Umbilical cord (tissue), 2 donors: ENCODE measurements around the gene ALK. TPM values are rescaled to one million over a fixed set of nuclear protein-coding genes. Genes with fewer than 3 reads are reported as not detected.

ENCODE experiments used
- DNase-seq: peaks from one replicate; pipeline ENCODE4 v3.0.0-alpha.2; 2015; ENCODE audit warnings: low spot score
- total RNA-seq: library from RNA; depleted of rRNA; stranded (reverse); fragments of >200 nt; gene quantifications from one replicate; pipeline ENCODE4 v1.2.3, GENCODE V29; 2014; ENCODE audit warnings: low replicate concordance; ENCODE audit not compliant: insufficient read depth

Gene ALK
- total RNA-seq, 1 donor from 2014 or later: 1.2 TPM

DNA sequence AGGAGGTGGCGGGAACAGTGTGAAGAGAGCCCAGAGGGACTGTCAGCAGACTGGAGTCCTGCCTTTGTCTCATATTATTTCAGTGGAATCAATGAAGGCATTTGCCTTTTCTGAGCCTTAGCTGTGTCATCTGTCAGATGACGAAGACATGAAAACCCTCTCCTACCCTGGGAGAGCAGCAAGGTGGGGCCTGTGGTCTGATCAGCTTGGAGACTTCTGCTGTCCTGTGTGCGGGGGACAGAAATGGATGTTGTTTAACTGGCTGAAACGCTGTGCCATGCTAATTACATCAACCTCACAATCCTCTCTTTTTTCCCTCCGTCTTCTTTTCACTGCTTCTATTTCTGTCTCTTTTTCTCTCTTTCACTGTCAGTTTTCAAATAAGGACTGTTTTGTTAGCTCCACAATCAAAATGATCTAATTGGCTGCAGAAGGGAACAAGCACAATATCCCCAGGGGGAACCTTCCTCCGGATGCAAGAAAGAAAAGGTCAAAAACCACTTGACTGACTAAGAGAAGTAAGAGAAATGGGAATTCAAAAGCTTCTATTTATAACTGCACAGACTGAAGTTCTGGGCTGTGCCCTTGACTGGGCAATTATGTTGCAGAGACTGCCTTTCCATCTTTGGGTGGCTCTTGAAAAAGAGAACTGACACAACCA is 466.1 kb downstream of the ALK start:
- DNase-seq: no peak

- DNase-seq: no peak
These were observed 469.4 kb downstream of the ALK start for GRCh38 chr2:29452036-29452435.

DNA sequence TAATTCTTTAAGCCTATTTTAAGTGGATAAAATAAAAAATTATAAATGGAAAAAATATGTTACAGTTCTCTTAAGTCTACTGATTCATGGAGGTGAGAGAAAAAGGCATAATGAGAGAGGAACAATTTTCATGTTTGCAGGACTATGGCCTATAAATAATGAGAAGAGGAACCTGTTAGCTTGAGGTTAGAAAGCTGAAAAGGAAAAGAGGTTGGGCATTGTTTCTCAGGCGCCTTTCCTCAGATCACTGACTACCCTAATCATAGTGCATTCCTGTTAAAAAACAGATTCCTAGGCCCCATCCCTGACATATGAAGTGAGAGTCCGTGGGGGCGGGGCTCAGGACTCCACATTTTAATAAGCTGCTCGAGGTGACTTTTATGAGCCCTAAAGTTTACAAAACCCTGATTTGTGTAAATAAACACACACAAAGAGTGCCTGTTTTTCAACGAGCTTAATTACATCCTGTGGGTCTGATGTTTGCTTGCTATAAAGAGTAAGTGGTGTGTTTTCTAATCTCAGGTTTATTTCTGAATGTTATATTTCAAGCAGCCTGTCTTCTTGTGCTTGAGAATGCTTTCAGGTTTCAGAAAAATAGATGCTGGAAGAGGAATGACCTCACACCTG is 470.7 kb downstream of the ALK start:
- DNase-seq: no peak

DNA sequence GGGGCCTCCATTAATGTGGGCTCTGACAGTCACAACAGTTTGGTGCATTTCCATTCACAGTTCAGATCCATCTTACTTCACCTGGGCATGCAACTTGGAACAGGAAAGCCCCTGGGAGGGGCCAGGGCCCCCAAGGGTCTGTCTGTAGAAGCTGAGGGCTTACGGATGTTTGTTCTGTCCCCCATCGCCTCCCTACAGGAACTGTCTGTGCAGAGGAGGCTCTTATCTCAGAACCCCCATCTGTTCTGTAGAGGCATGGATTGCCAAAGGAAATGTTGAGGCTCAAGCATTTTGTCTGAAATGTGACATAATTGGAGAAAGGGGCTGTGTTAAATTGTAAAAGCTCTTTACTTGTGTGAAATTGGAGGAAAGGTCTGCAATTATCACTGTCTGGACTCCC is 471.9 kb downstream of the ALK start:
- DNase-seq: no peak

GRCh38 chr2:29448096-29448688 is 473.2 kb downstream of the ALK start:
- peak; percentile 25 for DNase-seq

DNA sequence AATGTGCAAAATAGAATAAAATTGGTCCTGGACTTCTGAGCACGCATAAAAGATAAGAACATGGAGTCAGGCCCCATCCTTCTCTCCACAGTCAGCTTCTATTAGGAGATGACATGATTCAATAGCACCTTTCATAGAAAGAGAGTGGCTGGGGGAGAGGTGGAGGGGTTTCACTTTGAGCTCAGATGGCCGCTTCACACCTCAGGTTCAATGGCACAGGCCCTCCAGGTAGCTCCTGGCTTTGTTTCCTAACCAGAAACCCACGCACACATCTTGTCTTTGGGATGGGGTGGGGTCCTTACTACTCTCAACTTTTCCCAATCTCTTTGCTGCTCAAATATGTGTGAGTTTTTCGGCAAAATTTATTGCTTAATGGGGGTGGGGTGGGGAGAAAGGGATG is 473.9 kb downstream of the ALK start:
- DNase-seq: no peak

- no peak for DNase-seq
These were observed 474.5 kb downstream of the ALK start for GRCh38 chr2:29446847-29447246.

GRCh38 chr2:29444150-29444549 is 477.2 kb downstream of the ALK start:
- DNase-seq: no peak

GRCh38 chr2:29443627-29444026 is 477.8 kb downstream of the ALK start:
- no peak for DNase-seq

DNA sequence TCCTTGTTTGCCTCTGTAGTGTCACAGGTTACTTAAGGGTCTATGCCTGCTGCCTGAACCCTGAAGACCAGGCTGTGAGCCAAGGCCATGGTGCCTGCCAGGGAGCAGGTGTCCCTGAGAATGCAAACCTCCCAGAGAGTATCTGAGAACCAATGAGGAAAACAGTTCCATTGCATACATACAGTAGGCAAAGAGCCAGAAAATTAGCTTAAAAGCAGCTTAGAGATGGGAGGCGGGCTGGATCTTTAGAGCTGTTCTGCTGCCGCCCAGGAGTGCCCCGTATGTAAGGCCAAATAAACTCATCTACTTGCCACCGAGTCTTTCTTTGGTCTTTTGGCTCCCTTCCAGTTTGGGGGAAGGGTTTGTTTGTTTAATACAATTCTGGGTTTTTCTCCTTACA is 478.2 kb downstream of the ALK start:
- DNase-seq: no peak

- DNase-seq: no peak
These were observed 480.3 kb downstream of the ALK start for GRCh38 chr2:29440921-29441623.

GRCh38 chr2:29433920-29434319 is 487.5 kb downstream of the ALK start:
- no peak for DNase-seq

DNA sequence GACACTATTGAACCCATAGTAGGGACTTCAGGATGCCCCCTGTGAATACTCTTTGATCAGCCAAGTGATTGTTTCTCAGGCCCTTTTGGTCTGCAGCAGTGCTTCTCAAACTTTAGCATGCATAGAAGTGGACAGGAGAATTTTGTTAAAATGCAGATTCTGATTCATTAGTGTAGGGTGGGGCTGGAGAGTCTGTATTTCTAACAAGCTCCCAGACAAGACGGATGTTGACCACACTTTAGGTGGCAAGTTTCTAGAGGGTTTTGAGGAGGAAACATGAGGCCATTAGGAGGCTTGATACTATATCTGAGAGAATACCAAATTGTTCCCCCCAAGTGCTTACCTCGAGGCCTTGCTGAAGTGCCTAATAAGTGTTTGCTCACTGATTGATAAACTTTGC is 488.3 kb downstream of the ALK start:
- DNase-seq: no peak

DNA sequence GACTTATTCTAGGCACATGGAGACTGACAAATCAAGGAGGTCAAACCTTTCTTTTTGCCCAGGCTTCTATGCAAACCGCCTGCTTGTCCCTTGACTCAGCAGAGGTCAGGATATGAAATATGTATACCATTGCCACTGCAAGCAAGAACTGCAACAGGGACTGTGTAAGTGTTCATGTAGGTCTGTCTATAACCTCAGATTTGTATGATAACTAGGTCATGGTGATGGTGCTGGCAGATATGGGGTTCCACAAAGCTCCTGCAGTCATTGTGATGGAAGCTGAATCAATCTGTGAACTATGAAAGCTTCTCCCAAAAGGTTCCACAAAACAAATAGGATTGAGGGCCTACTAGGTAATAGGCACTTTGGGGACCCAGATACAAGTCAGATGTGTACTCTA is 489.9 kb downstream of the ALK start:
- no peak for DNase-seq

GRCh38 chr2:29430382-29431112 is 490.8 kb downstream of the ALK start:
- DNase-seq: no peak

- DNase-seq: no peak
These were observed 495.0 kb downstream of the ALK start for GRCh38 chr2:29426354-29426753.

GRCh38 chr2:29425866-29426265 is 495.5 kb downstream of the ALK start:
- no peak for DNase-seq

DNA sequence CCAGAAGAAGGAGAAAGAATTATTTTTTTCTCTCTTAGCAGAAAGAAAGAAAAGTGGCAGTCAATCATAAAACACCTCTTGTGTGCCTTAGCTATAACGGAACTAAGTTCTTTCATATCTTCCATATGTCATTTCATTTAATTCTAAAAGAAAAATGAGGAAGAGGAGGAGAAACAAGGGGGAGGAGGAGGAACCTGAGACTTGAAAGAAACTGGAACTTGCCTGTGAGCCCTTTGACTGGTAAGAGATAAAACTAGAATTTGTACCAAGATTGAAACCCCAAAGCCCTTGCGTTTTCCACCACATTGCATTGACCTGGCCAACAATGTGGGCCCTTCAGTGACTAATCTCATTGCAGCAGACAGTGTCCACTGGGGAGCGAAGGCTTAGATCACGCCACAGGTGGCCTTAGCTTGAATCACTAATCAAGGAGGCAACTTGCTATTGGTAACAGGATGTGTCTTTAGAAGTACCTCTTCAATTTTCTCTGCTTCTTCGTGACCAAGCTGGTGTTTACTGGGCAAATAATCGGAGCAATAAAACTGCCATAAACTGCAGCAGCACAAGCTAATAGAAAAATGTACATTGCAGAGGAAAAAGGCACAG is 498.2 kb downstream of the ALK start:
- DNase-seq: no peak

- DNase-seq: peak; percentile 63
These were observed 500.2 kb downstream of the ALK start for GRCh38 chr2:29420999-29421782.

DNA sequence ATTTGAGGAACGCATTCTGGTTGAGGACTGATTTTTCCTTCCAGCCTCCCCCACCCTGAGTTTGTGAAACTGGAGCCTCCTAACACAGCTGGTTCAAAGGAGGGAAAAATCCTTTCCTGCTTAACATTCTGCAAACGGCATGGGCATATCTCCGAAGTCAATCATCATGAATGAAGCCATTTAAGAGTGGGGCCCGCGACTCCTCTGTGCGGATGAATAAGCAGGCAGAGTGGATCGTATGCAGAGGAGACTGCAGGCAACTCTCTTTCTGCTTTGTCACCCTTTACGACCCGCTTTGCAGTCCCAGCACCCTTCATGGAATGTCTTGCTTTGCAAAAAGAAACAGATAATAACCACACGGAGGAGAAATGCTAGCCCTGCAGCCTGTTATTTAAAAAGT is 500.9 kb downstream of the ALK start:
- DNase-seq: peak; percentile 10

- no peak for DNase-seq
These were observed 503.8 kb downstream of the ALK start for GRCh38 chr2:29417630-29418029.
